ENCODE results near the gene TMCC2.

- TF ChIP-seq CTCF (IDR thresholded peaks at IDR 0.05 in 2 of 3, conservative IDR thresholded peaks at IDR 0.05 in 1 of 3; ENCODE audit: borderline replicate concordance in 1 of 3, insufficient read depth in 1 of 3, low read depth in 2 of 3, low read length in 2 of 3), result no peak
- no peak for TF ChIP-seq POLR2AphosphoS5 (IDR thresholded peaks at IDR 0.05; ENCODE audit: low read depth, low read length)
- no peak for TF ChIP-seq YY1 (IDR thresholded peaks at IDR 0.05; ENCODE audit: extremely low read depth, insufficient replicate concordance, low read depth, low read length)
- TF ChIP-seq CEBPB (IDR thresholded peaks at IDR 0.05; ENCODE audit: low read depth), result no peak
- no peak for TF ChIP-seq POLR2A (IDR thresholded peaks at IDR 0.05; ENCODE audit: borderline replicate concordance, extremely low read depth, insufficient read depth, insufficient read length)
- TF ChIP-seq MAX (IDR thresholded peaks at IDR 0.05), result no peak
Measured at GRCh38 chr1:205296154-205296553, 68.4 kb downstream of the TMCC2 start.
